ENCODE data around the gene SHF.

SHF gene

GRCh38 chr15:45169608-45170480 lies 17.9 kb downstream of the SHF start:
- peak; percentile 98 for DNase-seq (ENCODE audit: low spot score)

GRCh38 chr15:45168751-45169551 lies 18.8 kb downstream of the SHF start:
- DNase-seq (ENCODE audit: low spot score), result peak; percentile 87

- no peak for DNase-seq (ENCODE audit: low spot score)
Measured at GRCh38 chr15:45168286-45168685, 19.5 kb downstream of the SHF start.

- no peak for DNase-seq (ENCODE audit: low spot score)
Measured at GRCh38 chr15:45167631-45168205, 20.0 kb downstream of the SHF start.

GRCh38 chr15:45166834-45167630 lies 20.7 kb downstream of the SHF start:
- peak; percentile 81 for DNase-seq (ENCODE audit: low spot score)

- DNase-seq (ENCODE audit: low spot score), result no peak
Measured at GRCh38 chr15:45165536-45165935, 22.2 kb downstream of the SHF start.

- DNase-seq (ENCODE audit: low spot score), result no peak
Measured at GRCh38 chr15:45164914-45165313, 22.9 kb downstream of the SHF start.

- no peak for DNase-seq (ENCODE audit: low spot score)
Measured at GRCh38 chr15:45163508-45163856, 24.3 kb downstream of the SHF start.

GRCh38 chr15:45162771-45163507 lies 24.8 kb downstream of the SHF start:
- DNase-seq (ENCODE audit: low spot score), result peak; percentile 88

GRCh38 chr15:45161666-45162065 lies 26.1 kb downstream of the SHF start:
- no peak for DNase-seq (ENCODE audit: low spot score)

- no peak for DNase-seq (ENCODE audit: low spot score)
Measured at GRCh38 chr15:45157974-45158373, 29.8 kb downstream of the SHF start.

GRCh38 chr15:45156744-45157455 lies 30.9 kb downstream of the SHF start:
- DNase-seq (ENCODE audit: low spot score), result no peak

- DNase-seq (ENCODE audit: low spot score), result no peak
Measured at GRCh38 chr15:45155739-45156138, 32.0 kb downstream of the SHF start.

GRCh38 chr15:45151998-45152828 lies 35.6 kb downstream of the SHF start:
- no peak for DNase-seq (ENCODE audit: low spot score)

- no peak for DNase-seq (ENCODE audit: low spot score)
Measured at GRCh38 chr15:45150997-45151396, 36.8 kb downstream of the SHF start.

- DNase-seq (ENCODE audit: low spot score), result no peak
Measured at GRCh38 chr15:45150481-45150880, 37.3 kb downstream of the SHF start.

GRCh38 chr15:45149060-45149459 lies 38.7 kb downstream of the SHF start:
- DNase-seq (ENCODE audit: low spot score), result no peak

GRCh38 chr15:45148076-45149059 lies 39.4 kb downstream of the SHF start:
- DNase-seq (ENCODE audit: low spot score), result no peak
